Measurements from ENCODE around the gene AMN1.
"Not testable (repeated sequence)": the region's sequence is repeated elsewhere in the genome, so short reads cannot be mapped to it uniquely, and the experiment has no call there.

Gene AMN1

GRCh38 chr12:31728917-31729640 lies at the start of gene AMN1:
AMN1 (minus strand) TSS chr12:31729021; CDS start chr12:31729008, 13 bp downstream.
- peak; percentile 97 for DNase-seq (ENCODE audit: low spot score)

GRCh38 chr12:31773867-31774266 lies 45.0 kb upstream of the AMN1 start:
- no peak for DNase-seq (ENCODE audit: low spot score)

GRCh38 chr12:31773223-31773750 lies 44.5 kb upstream of the AMN1 start:
- DNase-seq (ENCODE audit: low spot score), result no peak

GRCh38 chr12:31772685-31773222 lies 43.9 kb upstream of the AMN1 start:
- no peak for DNase-seq (ENCODE audit: low spot score)

DNA sequence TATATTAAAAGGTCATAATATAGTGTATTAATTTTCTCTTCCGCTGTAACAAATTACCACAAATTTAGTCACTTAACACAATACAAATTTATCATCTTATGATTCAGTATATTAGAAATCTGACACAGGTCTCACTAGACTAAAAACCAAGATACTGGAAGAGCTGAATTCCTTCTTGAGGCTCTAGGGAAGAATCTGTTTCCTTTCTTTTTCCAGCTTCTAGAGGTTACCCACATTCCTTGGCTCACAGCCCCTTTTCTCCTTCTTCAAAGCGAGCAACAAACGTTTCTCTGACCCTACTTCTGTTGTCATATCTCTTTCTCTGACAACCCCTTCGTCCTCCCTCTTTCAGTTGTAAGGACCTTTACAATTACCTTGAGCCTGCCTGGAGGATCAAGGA lies 43.4 kb upstream of the AMN1 start:
- DNase-seq (ENCODE audit: low spot score), result no peak

- DNase-seq (ENCODE audit: low spot score), result no peak
Measured at GRCh38 chr12:31768046-31768445, 39.2 kb upstream of the AMN1 start.

GRCh38 chr12:31765931-31766330 lies 37.1 kb upstream of the AMN1 start:
- DNase-seq (ENCODE audit: low spot score), result no peak

DNA sequence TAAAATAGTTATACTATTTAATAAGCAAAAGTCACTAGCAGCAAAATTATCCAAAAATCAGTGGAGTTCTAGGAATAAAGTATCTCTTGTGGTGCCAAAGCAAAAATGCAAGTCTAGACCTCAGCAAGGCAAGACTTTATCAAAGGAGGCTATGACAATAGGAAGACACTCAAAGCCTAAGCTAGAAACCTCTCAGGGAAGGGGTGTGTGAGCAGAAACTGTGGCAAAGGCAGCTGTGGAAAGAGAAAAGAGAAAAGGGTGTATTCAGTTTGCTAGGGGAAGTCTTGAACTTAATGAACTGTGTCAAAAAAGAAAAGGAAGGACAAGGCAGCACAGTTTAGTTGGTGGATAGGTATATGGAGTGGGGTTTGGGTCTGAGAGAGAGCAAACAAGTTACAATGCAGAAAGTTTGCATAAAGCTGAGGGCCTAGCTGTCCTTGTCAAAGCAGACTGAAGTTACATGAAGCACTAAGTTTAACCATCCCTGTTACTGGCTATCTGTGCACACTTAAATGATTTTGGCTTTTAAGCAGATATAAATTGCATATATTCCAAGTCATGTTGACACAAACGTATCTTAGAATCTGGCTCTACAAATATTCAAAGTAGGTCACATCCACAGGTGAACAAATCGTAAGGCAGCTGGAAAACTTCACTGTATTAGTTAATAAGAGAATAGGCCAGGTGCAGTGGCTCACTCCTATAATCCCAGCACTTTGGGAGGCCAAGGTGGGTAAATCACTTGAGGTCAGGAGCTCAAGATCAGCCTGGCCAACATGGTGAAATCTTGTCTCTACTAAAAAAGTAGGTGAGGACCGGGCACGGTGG lies 31.0 kb upstream of the AMN1 start:
- no peak for DNase-seq (ENCODE audit: low spot score)

- not testable (repeated sequence) for DNase-seq (ENCODE audit: low spot score)
Measured at GRCh38 chr12:31758297-31758696, 29.5 kb upstream of the AMN1 start.

DNA sequence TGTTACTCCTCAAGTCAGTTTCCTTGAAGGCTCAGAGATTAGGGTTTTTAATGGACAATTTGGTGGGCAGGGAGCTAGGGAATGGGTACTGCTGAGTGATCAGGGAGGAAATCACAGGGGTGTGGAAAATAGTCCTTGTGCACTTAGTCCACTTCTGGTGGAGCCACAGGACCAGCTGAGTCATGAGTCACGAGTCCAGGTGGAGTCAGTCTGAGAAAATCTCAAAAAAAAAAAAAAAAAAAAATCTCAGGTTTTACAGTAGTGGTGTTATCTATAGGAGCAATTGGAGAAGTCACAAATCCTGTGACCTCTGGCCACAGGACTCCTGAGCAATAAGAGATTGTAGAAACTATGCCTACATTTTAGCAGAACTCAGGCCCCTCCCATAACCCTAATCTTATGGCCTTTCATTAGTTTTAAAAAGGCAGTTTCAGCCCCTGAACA lies 28.2 kb upstream of the AMN1 start:
- no peak for DNase-seq (ENCODE audit: low spot score)

- no peak for DNase-seq (ENCODE audit: low spot score)
Measured at GRCh38 chr12:31752450-31752849, 23.6 kb upstream of the AMN1 start.

GRCh38 chr12:31751085-31751484 lies 22.3 kb upstream of the AMN1 start:
- DNase-seq (ENCODE audit: low spot score), result no peak

DNA sequence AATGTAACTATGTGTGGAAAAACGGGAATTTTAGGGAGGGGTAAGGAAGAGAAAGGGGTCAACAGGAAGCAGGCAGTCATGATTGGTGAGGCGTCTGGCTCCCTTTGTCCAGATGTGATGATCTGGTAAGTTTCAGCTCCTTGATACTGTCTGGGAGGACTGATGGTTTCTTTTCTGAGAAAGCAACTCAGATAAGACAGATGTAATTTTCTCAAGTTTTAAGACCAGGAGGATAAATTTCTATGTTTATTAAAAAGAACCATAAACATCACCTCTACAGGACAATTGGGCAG lies 21.9 kb upstream of the AMN1 start:
- DNase-seq (ENCODE audit: low spot score), result no peak

DNA sequence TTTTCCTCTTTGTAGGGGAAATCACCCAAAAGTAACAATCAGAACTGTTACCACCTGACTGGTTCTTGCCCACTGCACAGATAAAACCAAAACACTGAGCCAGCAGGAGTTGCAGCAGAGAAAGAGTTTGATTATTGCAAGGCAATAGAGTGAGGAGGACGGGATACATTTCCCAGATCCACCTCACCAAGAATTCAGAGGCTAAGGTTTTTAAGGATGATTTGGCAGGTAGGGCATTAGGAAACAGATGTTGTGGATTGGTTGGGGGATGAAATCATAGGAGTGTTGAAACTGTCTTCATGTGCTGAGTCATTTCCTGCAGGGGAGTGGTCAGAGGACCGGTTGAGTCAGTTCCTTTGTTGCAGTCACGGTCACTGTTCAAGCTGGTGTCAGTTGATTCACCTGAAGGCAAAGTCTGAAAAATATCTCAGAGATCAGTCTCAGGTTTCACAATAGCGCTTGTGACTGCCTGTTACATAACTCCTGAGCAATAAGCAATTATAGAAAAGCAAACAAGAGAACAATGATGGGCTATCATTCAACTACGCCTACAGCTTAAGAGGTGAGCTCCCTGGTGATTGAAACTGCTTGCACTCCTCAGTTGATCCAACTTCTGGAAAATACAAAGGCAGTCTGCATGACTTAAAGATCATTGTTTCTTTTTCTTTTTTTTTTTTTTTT lies 20.3 kb upstream of the AMN1 start:
- DNase-seq (ENCODE audit: low spot score), result peak; percentile 87

GRCh38 chr12:31745242-31745641 lies 16.4 kb upstream of the AMN1 start:
- DNase-seq (ENCODE audit: low spot score), result no peak

DNA sequence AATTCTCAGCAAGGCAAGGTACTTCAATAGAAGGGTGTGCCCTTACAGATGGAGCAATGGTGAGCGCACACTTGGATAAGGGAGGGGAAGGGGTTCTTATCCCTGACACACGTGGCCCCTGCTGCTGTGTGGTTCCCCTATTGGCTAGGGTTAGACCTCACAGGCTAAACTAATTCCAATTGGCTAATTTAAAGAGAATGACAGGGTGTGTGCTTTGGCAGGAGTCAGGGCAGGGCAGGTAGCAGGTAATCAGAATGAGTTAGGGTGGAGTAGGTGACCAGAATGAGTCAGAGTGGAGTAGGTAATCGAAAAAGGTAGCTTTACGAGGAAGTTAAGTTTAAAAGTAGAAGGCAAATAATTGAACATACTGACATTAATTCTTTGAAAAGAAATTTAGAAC lies 15.5 kb upstream of the AMN1 start:
- not testable (repeated sequence) for DNase-seq (ENCODE audit: low spot score)

GRCh38 chr12:31742891-31743290 lies 14.1 kb upstream of the AMN1 start:
- DNase-seq (ENCODE audit: low spot score), result no peak

DNA sequence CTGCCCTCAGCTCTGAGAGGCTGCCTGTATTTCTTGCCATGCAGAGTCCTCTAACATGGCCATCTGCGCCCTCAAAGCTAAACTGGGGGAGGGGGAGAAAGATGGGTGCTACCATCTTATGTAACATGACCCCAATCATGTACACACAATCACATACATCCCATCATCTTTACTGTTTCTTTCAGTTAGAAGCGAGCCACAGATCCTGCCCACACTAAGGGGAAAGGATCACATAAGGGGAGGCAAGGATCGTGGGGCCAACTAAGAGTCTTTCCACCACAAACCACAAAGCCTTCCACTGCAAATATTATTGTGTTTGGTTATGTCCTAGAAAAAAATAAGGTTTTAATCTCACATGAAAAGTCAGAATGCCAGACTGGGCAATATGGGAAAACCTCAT lies 11.8 kb upstream of the AMN1 start:
- no peak for DNase-seq (ENCODE audit: low spot score)

DNA sequence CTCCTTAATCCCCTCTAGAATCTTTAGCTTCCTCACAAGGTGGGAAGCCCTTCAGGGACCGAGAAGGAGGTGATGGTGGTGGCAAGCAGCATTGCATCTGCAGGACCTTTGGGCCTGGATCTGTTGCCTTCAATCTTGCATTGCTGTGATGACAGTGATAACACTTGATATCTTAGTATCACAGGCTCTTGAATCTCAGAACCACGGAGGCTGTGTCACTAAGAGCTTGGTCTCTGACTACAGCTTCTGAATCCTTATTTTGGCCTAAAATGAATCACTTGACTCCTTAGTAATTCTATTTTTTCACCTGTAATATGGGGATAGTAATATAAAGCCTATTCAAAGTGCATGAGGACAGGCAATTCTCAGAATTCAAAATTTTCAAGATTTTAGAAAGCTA lies 8.9 kb upstream of the AMN1 start:
- DNase-seq (ENCODE audit: low spot score), result no peak

GRCh38 chr12:31737345-31737744 lies 8.5 kb upstream of the AMN1 start:
- DNase-seq (ENCODE audit: low spot score), result no peak

DNA sequence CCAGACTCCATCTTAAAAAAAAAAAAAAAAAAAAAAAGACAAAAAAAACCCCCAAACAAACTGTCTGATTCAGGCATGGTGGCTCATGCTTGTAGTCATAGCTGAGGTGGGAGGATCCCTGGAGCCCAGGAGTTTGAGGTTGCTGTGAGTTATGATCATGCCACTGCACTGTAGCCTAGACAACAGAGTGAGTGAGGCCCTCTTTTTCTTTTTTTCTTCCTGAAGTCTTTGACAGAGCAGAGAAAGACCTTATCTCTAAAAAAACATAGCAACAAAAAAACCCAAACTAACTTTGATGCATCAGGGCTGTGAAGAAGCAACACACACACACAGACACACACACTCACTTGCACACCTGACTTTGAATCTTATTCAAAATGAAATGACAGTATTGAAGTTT lies 7.7 kb upstream of the AMN1 start:
- DNase-seq (ENCODE audit: low spot score), result peak; percentile 39

All from GM03348 (cell line).